MM.1S (cell line): ENCODE results near the gene KLHDC9.

Experiments used
- DNase-seq: peaks from one replicate; pipeline ENCODE4 v3.0.0-alpha.2; 2015
- H2AFZ ChIP-seq: fragments of 300-600 bp; sonication (generic); 2 replicates; pipeline ENCODE4 v1.6.0; 2016; ENCODE audit warnings: antibody characterized with exemption, low read length
- H3F3A ChIP-seq: fragments of 300-600 bp; sonication (generic); 2 replicates; pipeline ENCODE4 v1.6.1; 2016; ENCODE audit warnings: mild to moderate bottlenecking, antibody characterized with exemption, low read length, moderate library complexity, mixed read lengths; ENCODE audit not compliant: insufficient read depth
- H3K27ac ChIP-seq: fragments of 300-600 bp; sonication (generic); 2 replicates; pipeline ENCODE4 v1.5.1; 2016; ENCODE audit warnings: mild to moderate bottlenecking, low read length
- H3K27me3 ChIP-seq: fragments of 300-600 bp; sonication (generic); replicated peaks from 2 replicates; pipeline ENCODE4 v1.6.0; 2016; ENCODE audit warnings: low read length; ENCODE audit not compliant: insufficient read depth
- H3K36me3 ChIP-seq: fragments of 300-600 bp; sonication (generic); replicated peaks from 2 replicates; pipeline ENCODE4 v1.6.1; 2016; ENCODE audit warnings: mild to moderate bottlenecking, low read length, mixed read lengths; ENCODE audit not compliant: insufficient read depth
- H3K4me1 ChIP-seq: fragments of 300-600 bp; sonication (generic); 2 replicates; pipeline ENCODE4 v1.6.1; 2016; ENCODE audit warnings: low read length, mixed read lengths
- H3K4me2 ChIP-seq: fragments of 300-600 bp; sonication (generic); 2 replicates; pipeline ENCODE4 v1.6.0; 2016; ENCODE audit warnings: low read depth, low read length
- H3K4me3 ChIP-seq: fragments of 300-600 bp; sonication (generic); 2 replicates; pipeline ENCODE4 v1.5.1; 2016; ENCODE audit warnings: low read length, mixed read lengths
- H3K79me2 ChIP-seq: fragments of 300-600 bp; sonication (generic); 2 replicates; pipeline ENCODE4 v1.6.1; 2016; ENCODE audit warnings: mixed run types, low read length, mixed read lengths
- H3K9ac ChIP-seq: fragments of 300-600 bp; sonication (generic); 2 replicates; pipeline ENCODE4 v1.6.1; 2016; ENCODE audit warnings: low read length, mixed read lengths
- H3K9me2 ChIP-seq: fragments of 300-600 bp; sonication (generic); replicated peaks from 2 replicates; pipeline ENCODE4 v1.6.1; 2016; ENCODE audit warnings: mild to moderate bottlenecking, low read length, mixed read lengths; ENCODE audit not compliant: insufficient read depth
- H3K9me3 ChIP-seq: fragments of 300-600 bp; sonication (generic); replicated peaks from 2 replicates; pipeline ENCODE4 v1.6.1; 2016; ENCODE audit warnings: mild to moderate bottlenecking, low read length, mixed read lengths; ENCODE audit not compliant: insufficient read depth
- H4K20me1 ChIP-seq: fragments of 300-600 bp; sonication (generic); 2 replicates; pipeline ENCODE4 v1.6.1; 2016; ENCODE audit warnings: mild to moderate bottlenecking, low read length, moderate library complexity, mixed read lengths; ENCODE audit not compliant: insufficient read depth
- CTCF ChIP-seq: fragments of 300-600 bp; sonication (generic); IDR thresholded peaks from 2 replicates; pipeline ENCODE4 v1.5.1; 2016; ENCODE audit warnings: antibody characterized with exemption, low read length, mixed read lengths
- EZH2 ChIP-seq: fragments of 300-600 bp; sonication (generic); optimal IDR thresholded peaks from 2 replicates; pipeline ENCODE3; 2017; ENCODE audit warnings: low read depth, mild to moderate bottlenecking, antibody characterized with exemption, low read length, mixed read lengths
- EZH2phosphoT487 ChIP-seq: fragments of 300-600 bp; sonication (generic); IDR thresholded peaks from 2 replicates; pipeline ENCODE4 v1.6.1; 2018; ENCODE audit warnings: antibody characterized with exemption, low read length

KLHDC9 gene

DNA sequence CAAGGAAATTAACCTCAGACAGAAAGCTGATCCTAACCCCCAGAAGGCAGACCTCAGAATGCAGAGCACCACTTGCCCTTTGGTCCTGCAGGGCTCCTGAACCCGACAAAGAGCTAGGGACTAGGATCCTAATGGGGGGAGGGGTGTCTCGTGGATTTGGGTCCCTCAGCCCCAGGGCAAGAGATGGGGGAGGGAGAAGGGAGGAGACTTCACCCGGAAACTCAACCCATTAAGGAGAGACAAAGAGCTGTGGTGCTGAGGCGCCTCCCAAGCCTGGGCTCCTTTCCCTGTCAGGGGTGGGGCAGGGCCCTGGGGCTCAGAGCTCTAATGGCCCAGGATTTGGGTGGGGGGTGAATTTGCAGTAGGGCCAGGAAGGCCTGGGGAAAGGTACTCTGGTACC is 11.7 kb upstream of the KLHDC9 start:
- H3K4me3 ChIP-seq = no peak overlapping the region
- TF ChIP-seq EZH2 (no peak), CTCF (no peak), EZH2phosphoT487 (no peak)
- no peak for DNase-seq
- no peak overlapping the region for H3K27ac ChIP-seq
- no peaks in the 10 kb centered on the region for H3K9me3 ChIP-seq
- no peaks in the 10 kb centered on the region for H3K36me3 ChIP-seq
- H3K4me2 ChIP-seq = no peak overlapping the region
- H3K9me2 ChIP-seq = no peaks in the 10 kb centered on the region
- H3F3A ChIP-seq = no peaks in the 10 kb centered on the region
- H3K27me3 ChIP-seq = no peaks in the 10 kb centered on the region
- no peaks in the 10 kb centered on the region for H3K4me1 ChIP-seq
- no peak overlapping the region for H3K9ac ChIP-seq
- no peak overlapping the region for H2AFZ ChIP-seq
- no peaks in the 10 kb centered on the region for H3K79me2 ChIP-seq
- H4K20me1 ChIP-seq = no peaks in the 10 kb centered on the region

DNA sequence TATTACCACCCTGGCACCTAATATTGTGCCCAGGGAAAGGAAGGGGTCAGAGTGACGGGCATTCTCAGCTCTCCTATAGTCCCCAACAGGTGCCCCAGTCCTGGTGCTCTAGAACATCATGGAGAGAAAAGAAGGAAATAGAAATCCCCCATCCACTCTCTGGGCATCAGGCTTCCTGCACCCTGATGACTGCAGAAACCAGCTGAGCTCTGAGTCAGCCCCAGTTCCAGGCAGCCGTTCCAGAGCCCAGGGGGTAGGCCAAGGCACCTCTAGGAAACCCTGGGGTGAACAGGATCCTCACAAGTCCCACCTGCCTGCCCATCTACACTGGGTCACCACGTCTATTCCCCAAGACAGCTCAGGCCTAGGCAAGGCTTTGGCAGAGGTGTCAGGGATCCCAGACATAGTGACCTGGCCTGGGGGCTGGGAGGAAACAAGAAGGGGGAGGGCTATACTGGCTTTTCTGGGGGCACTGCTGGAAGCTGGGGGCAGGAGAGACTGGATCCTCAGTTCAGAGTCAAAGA is 9.5 kb upstream of the KLHDC9 start:
- H2AFZ ChIP-seq = no peak overlapping the region
- no peaks in the 10 kb centered on the region for H3F3A ChIP-seq
- H3K36me3 ChIP-seq = no peaks in the 10 kb centered on the region
- H3K9ac ChIP-seq = no peak overlapping the region
- H4K20me1 ChIP-seq = no peaks in the 10 kb centered on the region
- DNase-seq = no peak
- no peak overlapping the region for H3K4me3 ChIP-seq
- H3K79me2 ChIP-seq = no peaks in the 10 kb centered on the region
- H3K4me1 ChIP-seq = no peaks in the 10 kb centered on the region
- no peak overlapping the region for H3K4me2 ChIP-seq
- no peak overlapping the region for H3K27ac ChIP-seq
- TF ChIP-seq EZH2 = no peak
- no peaks in the 10 kb centered on the region for H3K9me2 ChIP-seq
- H3K9me3 ChIP-seq = no peaks in the 10 kb centered on the region
- H3K27me3 ChIP-seq = no peaks in the 10 kb centered on the region

GRCh38 chr1:161089251-161089924 is 8.8 kb upstream of the KLHDC9 start, which contains the start of gene NECTIN4:
TSS of gene NECTIN4 (minus strand) at chr1:161089558. CDS start at chr1:161089296, 262 bp downstream.
- H3K9ac ChIP-seq = no peak within 1 kb of the TSS
- no peak within 1 kb of the TSS for H3K27ac ChIP-seq
- no peak for TF ChIP-seq EZH2
- H3K27me3 ChIP-seq = no peaks in the 10 kb centered on the region
- H3K4me1 ChIP-seq = no peaks in the 10 kb centered on the region
- H3K79me2 ChIP-seq = no peaks in the 10 kb centered on the region
- H3F3A ChIP-seq = no peaks in the 10 kb centered on the region
- no peaks in the 10 kb centered on the region for H3K36me3 ChIP-seq
- no peaks in the 10 kb centered on the region for H3K9me3 ChIP-seq
- H2AFZ ChIP-seq = no peak within 1 kb of the TSS
- DNase-seq = no peak
- H3K4me2 ChIP-seq = no peak within 1 kb of the TSS
- H4K20me1 ChIP-seq = no peaks in the 10 kb centered on the region
- H3K9me2 ChIP-seq = no peaks in the 10 kb centered on the region
- H3K4me3 ChIP-seq = no peak within 1 kb of the TSS

DNA sequence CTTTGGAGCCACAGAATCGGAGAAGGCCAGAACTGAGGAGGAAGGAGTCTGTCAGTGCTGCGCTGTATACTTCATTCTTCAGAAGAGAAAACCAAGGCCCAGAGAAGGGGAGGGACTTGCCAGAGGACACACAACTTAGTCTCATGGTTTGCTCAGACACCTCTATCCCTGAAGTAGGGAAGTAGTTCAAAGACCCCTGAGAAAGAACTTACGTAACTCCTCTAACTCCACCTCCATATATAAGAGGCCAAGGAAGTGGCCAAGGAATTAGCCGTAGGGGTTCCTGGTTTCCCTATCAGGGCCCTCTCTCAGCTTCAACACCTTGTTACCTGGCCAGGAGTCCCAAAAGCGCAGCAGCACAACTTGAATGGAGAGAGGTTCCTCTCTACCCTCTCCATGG is 8.2 kb upstream of the KLHDC9 start:
- no peaks in the 10 kb centered on the region for H3K9me2 ChIP-seq
- H4K20me1 ChIP-seq = no peaks in the 10 kb centered on the region
- H3K36me3 ChIP-seq = no peaks in the 10 kb centered on the region
- H3K4me2 ChIP-seq = no peak overlapping the region
- no peak overlapping the region for H3K4me3 ChIP-seq
- no peaks in the 10 kb centered on the region for H3K9me3 ChIP-seq
- H3K4me1 ChIP-seq = no peaks in the 10 kb centered on the region
- no peaks in the 10 kb centered on the region for H3K79me2 ChIP-seq
- no peak overlapping the region for H3K27ac ChIP-seq
- H3K27me3 ChIP-seq = no peaks in the 10 kb centered on the region
- no peaks in the 10 kb centered on the region for H3F3A ChIP-seq
- no peak overlapping the region for H2AFZ ChIP-seq
- DNase-seq = no peak
- TF ChIP-seq EZH2 (no peak), CTCF (no peak), EZH2phosphoT487 (no peak)
- no peak overlapping the region for H3K9ac ChIP-seq
